ENCODE results near the gene CPSF4L.
"Not testable (repeated sequence)": the region's sequence is repeated elsewhere in the genome, so short reads cannot be mapped to it uniquely, and the experiment has no call there.

The CPSF4L gene

DNA sequence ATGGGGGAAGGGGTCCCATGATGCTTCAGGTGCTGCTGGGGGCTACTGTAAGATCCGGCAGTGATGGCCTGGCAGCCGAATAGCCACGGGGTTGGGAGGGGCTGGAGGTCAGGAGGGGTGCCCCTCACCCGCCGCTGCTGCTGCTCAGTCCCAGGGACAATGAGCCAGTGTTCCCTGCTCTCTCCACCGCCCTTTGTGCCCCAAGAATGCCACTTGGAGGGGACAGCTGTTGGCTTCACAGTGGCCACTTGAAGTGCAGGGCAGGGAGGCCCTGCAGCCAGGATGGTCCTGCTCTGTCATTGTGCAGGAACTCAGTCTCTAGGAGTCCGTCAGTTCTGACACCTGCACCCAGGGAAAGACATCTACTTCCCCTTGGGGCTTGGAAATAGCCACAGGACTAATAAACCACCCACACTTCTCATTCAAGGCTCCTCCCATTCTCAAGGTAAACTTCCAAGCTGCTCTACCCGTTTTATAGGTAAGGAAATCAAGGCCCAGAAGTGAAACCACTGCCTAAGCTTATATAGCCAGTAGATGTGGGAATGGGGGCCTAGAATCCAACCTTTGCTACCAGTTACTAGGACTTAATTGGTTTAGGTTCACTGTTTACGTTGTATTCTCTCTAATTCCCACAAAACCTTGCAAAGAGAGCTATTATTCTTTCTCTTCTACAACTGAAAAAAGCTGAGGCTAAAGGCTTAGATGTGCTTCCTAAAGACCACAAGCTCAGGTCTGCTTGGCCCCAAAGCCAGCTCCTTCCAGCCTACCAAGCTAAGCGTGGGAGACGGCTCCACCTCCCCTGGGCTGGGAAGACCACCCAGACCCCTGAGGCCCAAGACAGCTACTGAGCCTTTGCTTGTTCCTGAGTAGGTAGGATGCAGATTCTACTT is 6.2 kb upstream of the CPSF4L start:
- no peak for DNase-seq

DNA sequence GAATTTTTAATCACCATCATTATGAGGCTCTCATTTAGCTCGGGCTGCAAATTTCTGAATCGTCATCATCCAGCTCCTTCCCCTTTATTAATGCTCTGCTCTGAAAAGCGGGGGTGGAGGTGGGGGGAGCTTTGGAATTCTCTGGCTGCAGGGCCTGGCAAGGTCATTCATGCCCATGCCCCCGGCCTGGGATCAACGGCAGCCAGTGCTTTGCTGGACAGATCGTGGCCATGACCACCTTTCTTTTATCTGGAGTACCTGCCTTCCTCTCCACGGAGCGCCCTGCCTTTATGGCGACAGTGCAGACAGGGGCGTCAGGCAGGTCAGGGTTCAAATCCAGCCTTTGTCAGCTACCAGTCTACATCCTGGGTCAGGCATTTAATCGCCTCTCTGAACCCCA is 5.1 kb upstream of the CPSF4L start:
- no peak for DNase-seq

DNA sequence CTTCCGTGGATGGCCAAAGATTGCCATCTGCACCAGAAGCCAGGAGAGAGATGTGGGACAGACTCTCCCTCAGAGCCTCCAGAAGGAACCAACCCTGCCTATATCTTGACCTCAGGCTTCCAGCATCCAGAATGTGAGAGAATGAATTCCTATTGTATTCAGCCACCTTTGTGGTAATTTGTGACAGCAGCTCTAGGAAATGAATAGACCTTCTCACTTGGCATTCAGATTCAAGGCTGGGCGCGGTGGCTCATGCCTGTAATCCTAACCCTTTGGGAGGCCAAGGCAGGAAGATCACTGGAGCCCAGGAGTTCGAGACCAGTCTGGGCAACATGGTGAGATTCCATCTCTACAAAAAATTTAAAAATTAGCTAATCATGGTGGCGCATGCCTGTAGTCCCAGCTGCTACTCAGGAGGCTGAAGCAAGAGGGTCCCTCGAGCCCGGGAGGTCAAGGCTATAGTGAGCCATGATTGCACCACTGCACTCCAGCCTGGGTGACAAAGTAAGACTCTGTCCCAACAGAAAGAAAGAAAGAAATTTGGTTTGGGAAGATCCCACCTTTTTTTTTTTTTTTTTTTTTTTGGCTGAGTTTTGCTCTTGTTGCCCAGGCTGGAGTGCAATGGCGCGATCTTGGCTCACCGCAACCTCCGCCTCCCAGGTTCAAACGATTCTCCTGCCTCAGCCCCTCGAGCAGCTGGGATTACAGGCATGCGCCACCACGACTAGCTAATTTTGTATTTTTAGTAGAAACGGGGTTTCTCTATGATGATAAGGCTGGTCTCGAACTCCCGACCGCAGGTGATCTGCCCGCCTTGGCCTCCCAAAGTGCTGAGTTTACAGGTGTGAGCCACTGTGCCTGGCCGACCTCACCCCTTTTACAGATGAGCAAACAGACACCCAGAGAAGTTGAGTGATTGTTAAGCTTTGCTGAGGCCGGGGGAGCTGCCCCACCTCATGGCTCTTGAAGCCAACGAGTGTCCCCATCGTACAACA is 4.3 kb upstream of the CPSF4L start:
- no peak for DNase-seq

DNA sequence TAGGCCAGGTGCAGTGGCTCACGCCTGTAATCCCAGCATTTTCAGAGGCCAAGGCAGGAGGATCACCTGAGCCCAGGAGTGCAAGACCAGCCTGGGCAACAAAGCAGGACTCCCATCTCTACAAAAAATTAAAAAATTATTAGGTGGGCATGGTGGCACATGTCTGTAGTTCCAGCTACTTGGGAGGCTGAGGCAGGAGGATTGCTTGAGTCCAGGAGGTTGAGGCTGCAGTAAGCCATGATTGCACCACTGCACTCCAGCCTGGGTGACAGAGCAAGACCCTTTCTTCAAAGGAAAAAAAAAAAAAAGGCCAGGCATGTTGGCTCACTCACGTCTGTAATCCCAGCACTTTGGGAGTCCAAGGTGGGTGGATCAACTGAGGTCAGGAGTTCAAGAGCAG is 2.8 kb upstream of the CPSF4L start:
- DNase-seq: not testable (repeated sequence)

DNA sequence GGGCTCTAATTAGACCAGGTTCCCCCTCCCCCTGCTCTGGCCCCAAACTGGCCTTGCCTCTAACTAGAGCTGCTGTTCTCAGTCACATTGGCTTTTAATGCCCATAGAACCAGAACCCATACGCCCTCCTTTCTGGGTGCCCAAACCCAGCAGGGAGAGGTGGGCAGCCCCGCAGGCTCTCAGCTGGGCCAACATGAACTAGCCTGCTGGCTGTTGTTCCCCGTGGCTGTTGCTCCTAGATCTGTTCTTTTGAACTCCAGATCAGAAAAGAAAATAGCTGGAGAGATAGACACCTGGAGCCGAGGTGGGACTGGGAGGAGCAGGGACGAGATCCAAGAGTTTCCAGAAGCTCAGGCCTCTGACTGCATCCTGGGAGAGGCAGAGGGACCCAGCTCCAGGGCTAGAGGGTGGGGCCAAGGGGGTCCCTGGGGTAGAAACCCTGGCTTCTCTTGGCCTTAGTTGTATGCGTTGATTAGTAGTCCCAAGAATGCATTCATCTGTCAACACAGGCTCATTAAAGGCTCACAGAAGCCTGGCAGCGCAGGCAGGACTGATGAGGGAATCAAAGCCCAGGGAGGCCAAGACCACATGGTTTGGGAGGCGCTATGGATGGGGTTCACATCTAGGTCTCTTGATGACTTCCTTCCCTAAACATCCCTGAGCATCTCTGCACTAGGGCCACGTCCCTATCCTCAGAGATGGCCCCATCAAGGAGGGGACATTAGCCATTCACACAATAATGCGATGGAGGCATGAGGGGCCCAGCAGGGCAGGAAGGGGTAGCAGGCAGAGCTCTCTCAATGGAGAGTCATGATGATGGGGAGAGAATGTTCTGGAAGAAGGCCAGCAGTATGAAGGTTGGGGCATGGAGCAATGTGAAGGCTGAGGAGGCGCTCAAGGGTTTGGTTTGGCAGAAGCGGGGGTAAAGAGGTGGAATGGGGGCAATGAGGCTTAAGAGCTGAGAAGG is 1.3 kb upstream of the CPSF4L start:
- no peak for DNase-seq

DNA sequence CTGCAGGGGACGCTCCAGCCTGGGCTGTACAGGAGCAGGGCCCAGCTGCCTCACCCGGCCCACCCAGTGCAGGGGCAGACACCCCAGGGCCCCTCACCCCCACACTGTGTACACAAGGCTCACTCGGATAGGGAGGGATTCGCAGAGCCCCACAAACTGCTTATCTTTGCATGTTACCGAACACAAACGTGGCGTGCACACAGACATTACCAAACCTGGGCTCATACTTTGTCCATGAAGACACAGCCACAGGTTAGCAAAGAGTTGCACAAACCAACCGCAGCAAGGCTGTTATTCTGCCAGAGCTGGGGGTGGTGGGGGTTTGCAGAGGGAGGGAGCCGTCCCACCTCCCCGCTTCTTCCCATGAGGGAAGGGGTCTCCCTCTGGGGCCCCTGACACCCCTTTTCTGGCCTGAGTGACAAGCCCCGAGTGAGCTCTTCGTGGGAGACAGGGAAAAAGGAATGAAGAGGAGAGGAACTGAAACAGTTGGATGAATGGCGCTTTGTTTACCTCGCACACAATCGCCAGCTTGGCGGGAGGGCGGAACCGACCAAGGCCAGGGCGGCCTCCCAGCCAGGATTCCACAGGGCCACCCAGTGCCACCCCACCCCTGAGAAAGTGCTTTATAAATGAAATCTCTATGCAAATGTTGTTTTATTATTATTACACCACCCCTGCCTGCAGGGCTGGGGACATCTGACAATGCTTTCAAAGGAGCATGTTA is 434 bp upstream of the CPSF4L start:
- DNase-seq: no peak

DNA sequence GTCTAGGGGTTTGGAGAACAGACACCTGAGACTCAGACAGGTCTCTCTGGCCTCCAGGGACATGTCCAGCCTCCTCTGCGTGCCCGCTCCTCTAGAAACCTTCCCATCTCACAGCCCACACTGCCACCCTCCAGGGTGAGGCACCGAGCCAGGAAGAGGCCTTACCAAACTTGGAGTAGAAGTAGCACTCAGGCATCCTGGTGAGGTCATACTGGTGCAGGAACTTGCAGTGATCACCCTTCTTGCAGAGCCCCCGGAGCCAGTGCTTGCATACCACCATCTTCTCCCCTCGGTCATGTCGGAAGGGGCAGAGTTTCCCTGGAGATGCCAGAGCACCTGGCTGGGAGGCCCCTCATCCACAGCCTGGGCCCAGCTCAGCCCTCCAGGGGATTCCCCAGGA is 4.2 kb downstream of the CPSF4L start:
- no peak for DNase-seq

DNA sequence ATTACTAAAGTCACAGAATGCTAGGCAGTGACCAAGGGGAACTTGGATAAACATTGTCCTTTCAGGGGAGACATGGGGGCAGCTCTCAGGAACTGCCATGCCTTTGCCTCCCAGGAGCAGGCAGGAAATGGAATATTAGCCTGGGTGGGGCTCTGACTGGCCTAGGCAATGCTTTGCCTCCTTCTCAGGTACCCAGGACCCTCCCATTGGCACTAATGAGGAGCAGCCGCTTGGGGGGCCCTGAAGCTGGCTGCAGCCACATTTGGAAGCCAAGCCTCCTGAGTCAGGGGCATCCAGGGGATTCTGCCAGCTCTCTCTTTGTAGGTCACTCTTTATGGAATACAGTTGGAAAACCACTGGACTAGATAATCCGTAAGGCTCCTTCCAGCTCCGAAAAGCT is 5.5 kb downstream of the CPSF4L start:
- DNase-seq: no peak

DNA sequence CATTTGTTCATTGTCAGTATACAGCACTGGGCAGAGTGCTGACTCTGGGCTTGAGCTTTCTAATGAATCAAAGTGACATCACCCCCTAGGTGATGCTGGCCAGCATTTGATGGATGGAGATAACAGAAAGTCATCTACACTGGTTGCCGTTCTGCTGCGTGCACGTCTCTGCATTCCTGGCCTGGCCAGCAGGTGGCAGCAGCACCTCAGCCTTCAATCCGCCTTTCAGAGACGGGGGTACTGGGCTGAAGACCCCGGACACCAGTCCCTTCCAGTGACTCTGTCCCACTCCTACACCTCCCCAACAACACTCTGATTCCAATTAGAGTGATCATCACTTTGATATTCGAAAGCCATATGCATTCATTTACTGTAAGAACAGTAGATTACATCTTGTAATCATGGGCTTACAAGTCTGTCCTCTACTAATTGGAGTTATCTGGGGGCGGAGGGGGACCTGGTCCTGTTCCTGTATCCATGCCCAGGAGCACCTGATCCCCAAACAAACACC is 6.0 kb downstream of the CPSF4L start:
- DNase-seq: peak; percentile 41 to 51

DNA sequence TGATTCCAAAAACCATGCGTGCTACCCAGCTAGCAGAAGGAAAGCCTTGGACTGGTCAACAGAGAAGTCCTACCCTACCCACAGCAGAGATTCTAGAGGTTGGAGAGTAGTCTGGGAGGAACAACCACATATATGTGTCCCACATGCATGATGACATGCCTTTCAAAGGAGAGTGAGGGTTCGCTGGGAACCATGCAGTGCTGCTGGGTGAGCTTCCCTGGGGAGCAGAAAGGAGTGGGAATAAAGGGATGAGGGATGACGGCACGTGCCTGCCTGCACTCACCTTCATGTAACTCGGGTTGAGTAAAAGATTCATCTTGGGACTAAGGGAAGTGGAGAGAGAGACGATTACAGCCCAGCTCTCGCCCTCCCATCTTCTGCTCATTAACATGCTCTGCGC is 9.8 kb downstream of the CPSF4L start:
- DNase-seq: no peak

DNA sequence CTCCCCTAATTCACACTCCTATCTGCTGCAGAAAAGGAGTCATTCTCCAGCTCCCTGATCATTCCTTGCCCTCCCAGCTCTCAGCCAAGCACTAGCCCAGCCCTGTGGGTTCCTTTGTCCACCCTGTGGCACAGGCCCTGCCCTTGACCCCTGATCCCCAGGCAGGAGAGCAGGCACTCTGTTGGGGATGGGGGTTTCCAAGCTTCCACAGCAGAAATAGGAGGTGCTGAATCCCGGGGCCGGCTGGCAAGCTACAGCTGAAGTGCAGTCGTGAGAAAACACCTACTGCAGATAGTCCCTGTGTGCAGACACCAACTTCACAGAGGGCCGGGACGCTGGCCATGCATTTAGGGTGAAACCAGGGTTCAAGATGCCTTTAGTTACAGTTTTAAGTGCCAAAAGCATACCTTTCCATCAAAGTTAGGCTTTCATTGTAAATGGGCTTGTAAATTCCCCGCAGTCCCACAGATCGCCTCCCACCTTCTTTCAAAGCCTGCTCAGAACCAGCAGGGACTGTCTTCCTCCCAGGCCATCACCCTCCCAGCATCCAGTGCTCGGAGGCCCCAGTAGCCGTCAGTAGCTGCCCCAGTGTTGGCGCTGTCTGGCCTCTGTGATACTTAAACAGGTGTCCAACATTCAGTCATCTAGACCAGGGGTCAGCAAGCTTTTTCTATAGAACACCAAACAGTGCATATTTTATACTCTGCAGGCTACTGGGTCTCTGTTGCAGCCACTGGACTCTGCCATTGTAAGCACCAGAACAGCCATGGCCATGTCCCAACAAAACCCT is 10.6 kb downstream of the CPSF4L start:
- no peak for DNase-seq

DNA sequence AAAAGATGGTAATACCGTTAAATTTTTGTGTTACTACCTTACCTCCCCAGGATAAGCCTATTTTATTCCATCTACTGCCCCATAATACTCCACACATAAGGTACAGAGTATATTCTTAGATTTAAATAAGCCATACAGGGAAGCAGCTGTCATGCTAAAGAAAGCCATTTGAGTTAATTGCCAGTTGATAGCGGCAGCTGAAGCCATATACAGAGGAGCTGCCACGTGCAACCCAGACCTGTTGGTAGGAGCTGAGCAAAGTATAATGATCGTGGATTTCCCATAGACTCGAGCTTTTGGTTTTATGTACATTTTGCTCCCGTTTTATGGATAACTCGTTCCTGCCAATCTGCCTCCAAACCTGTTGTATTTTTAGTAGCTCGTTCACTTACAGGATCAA is 12.0 kb downstream of the CPSF4L start:
- DNase-seq: no peak

DNA sequence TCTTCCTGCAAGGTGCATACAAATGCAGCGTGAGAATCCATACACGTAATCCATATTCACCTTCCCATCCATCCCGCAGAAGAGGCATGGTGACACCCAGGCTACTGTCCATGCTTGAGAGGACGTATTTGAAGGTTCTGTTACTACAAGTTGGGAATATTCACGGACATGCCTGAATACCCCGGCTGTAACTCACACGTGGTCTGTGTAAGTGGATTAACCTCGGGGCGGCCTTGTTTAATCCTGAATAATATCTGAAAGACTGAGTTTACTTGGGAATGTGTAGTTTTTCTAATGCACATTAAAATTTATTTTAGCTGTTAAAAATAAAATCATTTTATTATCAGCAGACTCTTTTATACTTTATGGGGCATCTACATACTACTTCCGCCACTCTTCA is 13.1 kb downstream of the CPSF4L start:
- DNase-seq: no peak

DNA sequence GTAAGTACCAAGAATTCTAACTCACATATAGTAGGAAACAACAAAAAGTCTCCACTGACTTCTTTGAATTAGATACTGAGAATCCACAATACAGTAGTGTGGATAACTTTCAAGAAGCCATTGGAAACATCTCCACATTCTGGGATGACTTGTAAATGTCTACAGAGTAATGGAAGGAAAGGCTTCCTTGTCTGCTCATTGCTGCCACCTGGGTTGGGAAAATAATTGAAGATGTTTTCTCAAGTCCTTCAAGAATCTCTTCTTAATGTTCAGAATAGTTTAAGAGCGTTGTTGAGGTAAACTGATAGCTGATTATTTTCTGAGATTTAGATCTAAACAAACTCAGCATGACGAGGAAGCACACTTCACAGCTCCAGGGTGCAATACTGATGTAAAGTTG is 14.0 kb downstream of the CPSF4L start:
- no peak for DNase-seq

DNA sequence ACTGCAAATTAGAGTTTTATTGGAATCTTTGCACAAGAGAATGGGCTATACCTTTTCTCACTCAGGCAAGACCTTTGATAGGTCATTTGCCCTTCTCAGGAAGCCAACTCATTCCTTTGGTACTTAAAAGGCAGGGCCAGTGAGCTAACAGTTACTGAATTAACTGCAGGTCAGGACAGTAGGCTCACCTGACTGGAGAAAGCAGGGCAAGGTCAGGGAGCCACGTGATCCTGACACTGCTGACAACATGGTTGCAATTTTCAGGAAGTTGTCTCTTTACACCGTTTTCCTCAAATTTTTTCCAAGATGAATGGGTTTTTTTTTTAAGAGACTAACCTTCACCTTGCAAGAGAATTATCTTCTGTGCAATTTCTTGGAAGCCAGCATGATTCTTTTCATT is 21.1 kb downstream of the CPSF4L start:
- no peak for DNase-seq

DNA sequence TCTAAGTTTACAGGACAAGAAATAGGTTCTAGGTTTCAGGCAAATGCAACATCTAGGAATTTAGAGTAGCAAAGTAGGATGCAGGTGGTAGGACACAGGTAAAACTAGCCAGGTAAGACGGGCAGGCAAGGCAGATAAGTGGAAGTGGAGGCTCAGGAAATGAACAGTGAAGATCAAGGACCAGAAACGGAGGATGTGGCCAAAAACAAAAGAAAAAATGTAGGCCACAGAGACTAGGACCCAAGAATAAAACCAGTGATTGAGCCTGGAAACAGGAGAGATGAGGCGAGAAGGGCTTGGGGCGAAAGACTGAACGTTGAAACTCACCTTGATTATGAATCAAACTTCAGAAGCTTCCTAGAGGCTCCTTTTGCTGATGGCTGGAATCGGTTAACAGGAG is 24.0 kb downstream of the CPSF4L start:
- no peak for DNase-seq

DNA sequence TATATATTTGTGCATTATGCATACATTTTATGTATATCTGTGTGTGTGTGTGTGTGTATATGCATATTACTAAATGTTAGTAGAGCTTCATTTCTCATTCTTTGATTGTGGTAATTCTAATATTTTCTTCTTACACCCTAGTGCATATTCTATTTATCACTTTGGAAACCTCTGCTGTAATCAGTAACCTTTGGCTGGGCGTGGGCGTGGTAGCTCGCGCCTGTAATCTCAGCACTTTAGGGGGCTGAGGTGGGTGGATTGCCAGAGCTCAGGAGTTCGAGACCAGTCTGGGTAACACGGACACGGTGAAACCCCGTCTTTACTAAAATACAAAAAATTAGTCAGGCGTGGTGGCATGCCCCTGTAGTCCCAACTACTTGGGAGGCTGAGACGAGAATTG is 26.9 kb downstream of the CPSF4L start:
- no peak for DNase-seq

DNA sequence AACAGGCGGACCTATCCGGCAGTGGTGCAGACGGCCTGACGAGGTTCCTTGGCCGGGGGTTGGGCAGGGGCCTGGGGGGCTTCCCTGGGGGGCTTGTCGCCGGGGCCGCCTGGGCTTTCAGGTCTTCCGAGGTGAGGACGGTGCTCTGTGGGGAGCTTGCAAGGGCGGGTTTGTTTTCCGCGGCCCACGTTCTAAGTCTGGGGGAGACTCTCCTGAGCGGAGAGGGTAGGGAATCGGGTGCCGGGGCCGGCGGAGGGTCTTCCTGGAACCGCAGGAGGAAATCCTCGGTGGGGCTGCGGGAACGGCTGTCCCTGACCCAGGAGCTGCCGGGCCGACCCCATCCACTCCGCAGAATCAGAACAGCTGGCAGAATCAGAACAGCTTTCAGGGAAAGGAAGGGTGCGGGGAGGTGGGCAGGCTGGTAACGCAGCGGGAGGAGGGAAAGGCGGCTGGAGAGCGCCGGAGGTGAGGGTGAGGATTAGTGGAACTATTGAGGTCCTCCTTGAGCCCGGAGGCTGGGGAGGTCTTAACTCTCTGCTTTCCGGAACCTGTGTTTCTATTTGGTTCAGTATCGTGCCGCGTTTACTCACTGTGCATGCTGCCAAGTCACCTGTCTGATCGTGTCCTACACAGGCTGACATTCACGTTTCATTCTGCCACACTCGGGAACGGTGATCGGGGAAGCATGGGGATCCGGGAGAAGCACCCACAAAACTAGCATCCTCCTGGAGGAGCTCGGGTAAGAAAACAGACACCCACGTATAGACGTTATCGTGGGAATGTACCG is 28.9 kb downstream of the CPSF4L start:
- no peak for DNase-seq

DNA sequence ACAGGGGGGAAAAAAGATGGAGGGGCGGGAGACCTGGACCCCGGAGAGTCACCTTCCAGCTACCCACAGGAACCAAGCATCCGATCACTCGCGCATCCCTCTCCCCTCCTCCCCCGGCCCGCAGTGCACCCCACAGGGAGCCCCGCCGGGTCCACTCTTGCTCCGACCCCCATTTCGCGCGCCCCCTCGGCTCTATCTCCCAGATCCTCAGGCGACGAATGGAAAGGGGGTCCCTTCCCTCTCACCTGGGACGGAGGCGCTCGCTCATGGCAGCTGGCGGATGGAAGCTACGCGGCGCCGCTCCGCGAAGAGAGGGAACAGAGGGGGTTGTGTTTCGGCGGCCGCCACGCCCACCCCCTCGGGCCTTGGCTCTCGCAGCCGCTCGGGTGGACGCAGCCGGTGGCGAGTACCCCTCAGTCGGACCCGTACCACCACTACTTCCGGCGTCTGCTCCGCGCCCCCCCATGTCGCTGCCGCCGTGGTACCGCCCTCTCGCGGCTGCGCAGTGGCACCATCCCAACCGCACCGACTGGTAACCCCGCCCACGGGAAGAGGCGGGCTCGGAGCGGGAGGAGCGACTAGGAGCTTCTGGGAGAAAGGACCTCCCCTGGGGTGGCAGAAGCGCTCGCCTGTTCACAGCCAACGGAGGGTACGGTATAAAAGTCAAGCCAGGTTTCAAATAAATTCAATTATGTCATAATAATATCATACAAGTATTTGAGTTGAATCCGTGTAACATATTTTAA is 29.7 kb downstream of the CPSF4L start:
- DNase-seq: peak; percentile 96 to 97
